CD14-positive monocyte (primary cell): Measurements from ENCODE around the gene NAXE. TPM values are rescaled to one million over a fixed set of nuclear protein-coding genes. Genes with fewer than 3 reads are reported as not detected.

ENCODE experiments used
- DNase-seq, 3 donors: peaks; one replicate each; pipeline ENCODE4 v3.0.0-alpha.2; 2011 to 2022
- H2AFZ ChIP-seq: 2 replicates; pipeline ENCODE4 v1.6.0; 2012; ENCODE audit warnings: mild to moderate bottlenecking, low read depth, low read length, inconsistent platforms; ENCODE audit not compliant: insufficient read depth, poor library complexity, severe bottlenecking
- H3K27ac ChIP-seq, 2 donors: 1 replicate in 1 of 2; 2 replicates in 1 of 2; pipeline ENCODE4 v1.5.1; 2012 to 2013; ENCODE audit warnings: low read length in 2 of 2, control low read depth in 1 of 2, inconsistent platforms in 1 of 2, low read depth in 1 of 2, mild to moderate bottlenecking in 1 of 2
- H3K27me3 ChIP-seq, 2 donors: one replicate each; pipeline versions ENCODE4 v1.6.0 to v1.6.1; 2011 to 2013; ENCODE audit warnings: low read length in 2 of 2; ENCODE audit not compliant: control insufficient read depth in 2 of 2, insufficient read depth in 2 of 2
- H3K36me3 ChIP-seq, 2 donors: replicated peaks in 1 of 2; 1 replicate in 1 of 2; 2 replicates in 1 of 2; pipeline versions ENCODE4 v1.5.1 to v1.6.1; 2012 to 2013; ENCODE audit warnings: low read length in 2 of 2, control low read depth in 1 of 2, inconsistent platforms in 1 of 2, mild to moderate bottlenecking in 1 of 2; ENCODE audit not compliant: insufficient read depth in 2 of 2, control insufficient read depth in 1 of 2
- H3K4me1 ChIP-seq, 2 donors: 1 replicate in 1 of 2; 2 replicates in 1 of 2; pipeline versions ENCODE4 v1.5.1 to v1.6.1; 2012 to 2013; ENCODE audit warnings: low read length in 2 of 2, control low read depth in 1 of 2, inconsistent platforms in 1 of 2, mild to moderate bottlenecking in 1 of 2, moderate library complexity in 1 of 2; ENCODE audit not compliant: insufficient read depth in 2 of 2, control insufficient read depth in 1 of 2
- H3K4me2 ChIP-seq: replicated peaks from 2 replicates; pipeline ENCODE3; 2012; ENCODE audit warnings: low read length, moderate library complexity, mild to moderate bottlenecking; ENCODE audit not compliant: poor library complexity, severe bottlenecking; ENCODE audit errors: extremely low read depth
- H3K4me3 ChIP-seq, 3 experiments: fragments of 200-600 bp in 1 of 3; sonication (generic) in 1 of 3; replicated peaks in 1 of 3; 1 replicate in 2 of 3; 2 replicates in 1 of 3; pipeline ENCODE4 v1.5.1; 2011 to 2013; ENCODE audit warnings: low read length in 3 of 3, mild to moderate bottlenecking in 3 of 3, control low read depth in 2 of 3, low read depth in 2 of 3, inconsistent platforms in 1 of 3, moderate library complexity in 1 of 3
- H3K79me2 ChIP-seq: 2 replicates; pipeline ENCODE4 v1.6.0; 2012; ENCODE audit warnings: mild to moderate bottlenecking, control low read depth, inconsistent platforms, low read length, moderate library complexity; ENCODE audit not compliant: insufficient read depth
- H3K9ac ChIP-seq: 2 replicates; pipeline ENCODE4 v1.6.0; 2017; ENCODE audit warnings: low read length, mild to moderate bottlenecking; ENCODE audit not compliant: insufficient read depth, poor library complexity, severe bottlenecking
- H3K9me3 ChIP-seq, 2 donors: replicated peaks in 1 of 2; 1 replicate in 1 of 2; 2 replicates in 1 of 2; pipeline versions ENCODE4 v1.5.1 to v1.6.1; 2012 to 2013; ENCODE audit warnings: low read length in 2 of 2, control low read depth in 1 of 2; ENCODE audit not compliant: control insufficient read depth in 1 of 2, insufficient read depth in 1 of 2
- H4K20me1 ChIP-seq: 2 replicates; pipeline ENCODE4 v1.6.0; 2012; ENCODE audit warnings: mild to moderate bottlenecking, low read length, control low read depth, moderate library complexity; ENCODE audit not compliant: insufficient read depth
- H3K27ac Mint-ChIP-seq, 7 donors: one replicate each; pipeline ENCODE4 v1.8.0; 2020; ENCODE audit warnings: mild to moderate bottlenecking in 7 of 7, mixed read lengths in 7 of 7, moderate library complexity in 6 of 7, inconsistent platforms in 2 of 7
- H3K27me3 Mint-ChIP-seq, 3 donors: one replicate each; pipeline ENCODE4 v1.8.0; 2021 to 2022; ENCODE audit warnings: low read depth in 3 of 3, mild to moderate bottlenecking in 3 of 3, mixed read lengths in 3 of 3, moderate library complexity in 3 of 3, inconsistent platforms in 1 of 3
- H3K36me3 Mint-ChIP-seq, 2 donors: one replicate each; pipeline ENCODE4 v1.8.0; 2020; ENCODE audit warnings: mixed read lengths in 2 of 2, inconsistent platforms in 1 of 2, mild to moderate bottlenecking in 1 of 2
- H3K4me1 Mint-ChIP-seq: one replicate; pipeline ENCODE4 v1.8.0; 2020; ENCODE audit warnings: mild to moderate bottlenecking, mixed read lengths
- H3K4me3 Mint-ChIP-seq, 2 donors: one replicate each; pipeline ENCODE4 v1.8.0; 2020; ENCODE audit warnings: mild to moderate bottlenecking in 2 of 2, mixed read lengths in 2 of 2, moderate library complexity in 1 of 2
- H3K9me3 Mint-ChIP-seq, 7 donors: one replicate each; pipeline ENCODE4 v1.8.0; 2020 to 2022; ENCODE audit warnings: mixed read lengths in 7 of 7, mild to moderate bottlenecking in 6 of 7, moderate library complexity in 6 of 7, inconsistent platforms in 2 of 7
- WGBS: methylation state at CpG from one replicate; pipeline ENCODE4 v1.1.5; 2013; ENCODE audit warnings: missing lambda C conversion rate; ENCODE audit not compliant: insufficient coverage; 5-methylcytosine and 5-hydroxymethylcytosine counted together
- intact Hi-C, 2 donors: fragments of 100-400 bp; cut with micrococcal nuclease; formaldehyde crosslinking; loops; one replicate each; pipeline versions ENCODE4 v1.15.0 to v1.15.1; 2023
- polyA plus RNA-seq, 3 donors: library from polyadenylated mRNA; depleted of rRNA in 1 of 3; unstranded in 2 of 3; stranded (reverse) in 1 of 3; fragments of 300-500 nt in 2 of 3; fragments of >200 nt in 1 of 3; fragmentation: Illumina TruSeq in 2 of 3; gene quantifications; 1 replicate in 2 of 3; 2 replicates in 1 of 3; pipeline ENCODE4 v1.2.3, GENCODE V29; 2012 to 2021
- TF ChIP-seq, protein P1 (sequence below): fragments of 200-600 bp; IDR thresholded peaks from one replicate; pipeline ENCODE4 v1.8.0; 2022; ENCODE audit warnings: antibody characterized with exemption, mild to moderate bottlenecking

Gene NAXE
- polyA plus RNA-seq, 3 donors = 23.7 to 81.7 (median 54.9) TPM

- Mint-ChIP-seq H3K9me3 (peaks cover 0 to 1% (median 0%) of the 10 kb centered on the region in 7 donors), H3K4me1 (peaks cover 52% of the 10 kb centered on the region), H3K27me3 (peaks cover 0 to 2% (median 1%) of the 10 kb centered on the region in 3 donors), H3K27ac (peak overlapping the region in 4 of 7 donors; percentile 15 to 81 (median 42)), H3K36me3 (peaks cover 18 to 29% of the 10 kb centered on the region in 2 donors), H3K4me3 (no peak overlapping the region)
- Histone ChIP-seq H3K9me3 (no peaks in the 10 kb centered on the region), H3K27me3 (no peaks in the 10 kb centered on the region), H3K4me1 (peaks cover 41 to 45% of the 10 kb centered on the region in 2 donors), H3K4me3 (no peak overlapping the region), H4K20me1 (no peaks in the 10 kb centered on the region), H2AFZ (no peak overlapping the region), H3K9ac (no peak overlapping the region), H3K27ac (peak overlapping the region in 1 of 2 donors; percentile 93), H3K36me3 (peaks cover 10 to 30% of the 10 kb centered on the region in 2 donors), H3K4me2 (no peak overlapping the region), H3K79me2 (no peaks in the 10 kb centered on the region)
- intact Hi-C loops = loop anchor here in 1 of 2 donors (10.0 kb wide), 1 partner anchor 61 kb away; no protein-coding TSS in a partner anchor
- no CpG with 5 or more reads among the region's 2 CpGs for WGBS
- TF ChIP-seq, protein P1, sequence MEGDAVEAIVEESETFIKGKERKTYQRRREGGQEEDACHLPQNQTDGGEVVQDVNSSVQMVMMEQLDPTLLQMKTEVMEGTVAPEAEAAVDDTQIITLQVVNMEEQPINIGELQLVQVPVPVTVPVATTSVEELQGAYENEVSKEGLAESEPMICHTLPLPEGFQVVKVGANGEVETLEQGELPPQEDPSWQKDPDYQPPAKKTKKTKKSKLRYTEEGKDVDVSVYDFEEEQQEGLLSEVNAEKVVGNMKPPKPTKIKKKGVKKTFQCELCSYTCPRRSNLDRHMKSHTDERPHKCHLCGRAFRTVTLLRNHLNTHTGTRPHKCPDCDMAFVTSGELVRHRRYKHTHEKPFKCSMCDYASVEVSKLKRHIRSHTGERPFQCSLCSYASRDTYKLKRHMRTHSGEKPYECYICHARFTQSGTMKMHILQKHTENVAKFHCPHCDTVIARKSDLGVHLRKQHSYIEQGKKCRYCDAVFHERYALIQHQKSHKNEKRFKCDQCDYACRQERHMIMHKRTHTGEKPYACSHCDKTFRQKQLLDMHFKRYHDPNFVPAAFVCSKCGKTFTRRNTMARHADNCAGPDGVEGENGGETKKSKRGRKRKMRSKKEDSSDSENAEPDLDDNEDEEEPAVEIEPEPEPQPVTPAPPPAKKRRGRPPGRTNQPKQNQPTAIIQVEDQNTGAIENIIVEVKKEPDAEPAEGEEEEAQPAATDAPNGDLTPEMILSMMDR = no peak
- DNase-seq = no peak
Measured at GRCh38 chr1:156555715-156556114, 35.9 kb upstream of the NAXE start.

- peaks cover 46% of the 10 kb centered on the region for H3K4me1 Mint-ChIP-seq
- no peak overlapping the region for H3K4me3 Mint-ChIP-seq
- H3K9me3 Mint-ChIP-seq = peaks cover 0 to 1% (median 0%) of the 10 kb centered on the region in 7 donors
- intact Hi-C loops = loop anchor here in 1 of 2 donors (10.0 kb wide), 1 partner anchor 62 kb away; no protein-coding TSS in a partner anchor
- Histone ChIP-seq H2AFZ (no peak overlapping the region), H3K79me2 (no peaks in the 10 kb centered on the region), H3K36me3 (peaks cover 10 to 33% of the 10 kb centered on the region in 2 donors), H3K4me1 (peaks cover 38 to 40% of the 10 kb centered on the region in 2 donors), H4K20me1 (no peaks in the 10 kb centered on the region), H3K27ac (peak overlapping the region in 1 of 2 donors; percentile 93), H3K4me2 (no peak overlapping the region), H3K4me3 (no peak overlapping the region), H3K27me3 (no peaks in the 10 kb centered on the region), H3K9ac (no peak overlapping the region), H3K9me3 (no peaks in the 10 kb centered on the region)
- peak overlapping the region in 1 of 7 donors; percentile 68 for H3K27ac Mint-ChIP-seq
- TF ChIP-seq, protein P1 = no peak
- DNase-seq = no peak
- peaks cover 0 to 2% (median 1%) of the 10 kb centered on the region in 3 donors for H3K27me3 Mint-ChIP-seq
- 77% methylated on average over 6 of the region's 9 CpGs for WGBS
- peaks cover 17 to 34% of the 10 kb centered on the region in 2 donors for H3K36me3 Mint-ChIP-seq
Measured at GRCh38 chr1:156556354-156556753, 35.2 kb upstream of the NAXE start.
